Activated effector memory CD4-positive, alpha-beta T cell treated with anti-CD3 and anti-CD28 coated beads, Interleukin-2, amount 50 U/mL, for 16 hours (primary cell): ENCODE data around the gene ZNF462.
"Not testable (repeated sequence)": the region's sequence is repeated elsewhere in the genome, so short reads cannot be mapped to it uniquely, and the experiment has no call there.

Experiments
- DNase-seq: peaks from one replicate; pipeline ENCODE4 v3.0.0-alpha.2; 2020

ZNF462 gene

DNA sequence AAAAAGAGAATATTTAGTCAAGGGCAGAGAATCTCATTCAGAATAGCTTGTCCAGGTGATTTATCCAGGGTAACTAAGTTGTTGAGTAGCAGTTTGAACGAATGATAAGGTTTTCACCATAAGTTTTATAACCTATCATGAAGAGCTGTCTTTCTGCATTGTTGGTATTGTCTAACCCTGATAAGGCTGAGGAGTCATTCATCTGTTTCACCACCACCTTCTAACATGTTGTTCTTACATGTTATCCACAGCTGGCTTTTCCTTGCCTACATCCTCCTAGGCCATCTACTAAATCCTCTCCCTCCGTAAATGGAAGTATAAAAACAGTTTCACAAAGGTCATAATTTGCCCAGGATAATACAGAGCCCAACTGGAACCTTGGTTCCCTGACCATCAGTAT is 24.1 kb downstream of the ZNF462 start:
- DNase-seq, result no peak

DNA sequence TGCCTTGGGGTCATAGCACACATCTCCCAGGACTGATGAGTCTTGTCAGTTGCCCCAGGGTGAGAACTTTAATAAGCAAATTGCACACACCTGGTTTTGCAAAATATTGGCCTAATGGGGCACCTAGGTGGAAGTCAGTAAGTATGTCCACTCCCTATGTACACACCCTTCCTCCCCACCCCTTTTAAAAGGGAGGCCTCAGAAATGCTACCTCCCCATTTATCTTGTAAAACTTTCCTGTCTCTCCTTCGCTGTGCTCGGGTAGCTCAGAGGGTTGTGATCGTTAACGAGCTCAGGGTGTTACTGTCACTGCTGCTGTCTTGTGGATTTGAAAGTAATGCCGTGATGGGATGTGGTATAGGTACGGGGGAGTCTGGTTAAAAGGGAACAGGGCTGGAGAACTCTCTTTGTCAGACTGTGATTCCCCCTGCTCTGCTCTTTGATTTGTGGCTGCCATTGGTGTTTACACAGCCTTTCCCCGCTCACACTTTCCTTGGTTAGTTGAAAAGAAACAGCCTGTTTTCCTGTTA is 26.2 kb downstream of the ZNF462 start:
- no peak for DNase-seq

DNA sequence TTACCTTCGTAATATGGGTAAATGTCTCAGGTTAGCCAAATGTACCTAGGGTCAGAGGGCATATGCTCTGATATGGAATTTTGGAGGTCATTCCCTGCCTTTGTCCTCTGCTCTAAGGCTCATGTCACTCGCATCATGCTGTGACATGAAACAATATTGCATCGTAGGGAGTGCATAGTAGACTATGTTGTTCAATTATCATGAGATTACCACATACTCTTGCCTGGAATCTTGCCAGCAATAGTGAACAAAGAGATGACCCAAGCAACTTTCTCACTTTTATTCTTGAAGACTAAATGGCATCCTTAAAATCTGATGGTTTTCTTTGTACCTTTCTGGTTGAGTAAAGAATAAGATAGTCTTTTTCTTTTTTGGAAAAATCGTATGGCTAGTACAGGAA is 27.6 kb downstream of the ZNF462 start:
- no peak for DNase-seq

DNA sequence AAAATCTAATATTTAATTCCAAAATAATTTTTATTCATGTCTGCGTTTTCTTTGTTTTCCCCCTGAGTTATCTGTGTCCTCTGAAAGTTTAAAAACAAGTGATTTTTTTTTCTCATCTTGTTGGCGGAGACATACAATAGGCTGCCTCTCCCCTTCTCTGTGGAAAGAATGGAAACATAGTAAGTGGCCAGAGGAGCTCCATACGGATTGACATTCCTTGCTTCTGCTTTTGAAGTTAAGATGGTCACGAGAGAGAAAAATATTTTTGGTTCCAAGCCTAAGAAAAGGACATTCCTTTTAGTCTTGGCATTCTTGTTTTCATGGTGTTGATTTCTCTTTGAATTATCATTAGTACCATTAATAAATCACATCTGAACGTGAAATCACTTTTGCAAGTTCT is 28.3 kb downstream of the ZNF462 start:
- DNase-seq, result no peak

DNA sequence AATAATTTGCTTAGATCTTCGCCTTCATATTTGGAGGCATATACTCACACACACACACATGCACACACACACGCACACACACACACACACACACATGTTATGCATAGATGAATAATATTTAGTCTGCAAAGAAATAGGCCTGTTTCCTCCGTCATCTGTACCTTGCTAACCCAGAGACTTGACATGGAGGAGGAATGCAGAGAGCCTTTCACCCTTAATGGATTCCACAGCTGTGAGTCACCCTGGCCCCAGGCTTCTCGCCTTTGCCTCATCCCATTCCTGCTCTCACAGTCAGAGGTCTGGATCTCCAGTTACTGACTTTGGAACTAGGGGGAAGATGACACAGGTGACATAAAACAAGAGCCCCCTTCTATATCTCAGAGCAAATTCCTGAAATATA is 29.7 kb downstream of the ZNF462 start:
- no peak for DNase-seq

DNA sequence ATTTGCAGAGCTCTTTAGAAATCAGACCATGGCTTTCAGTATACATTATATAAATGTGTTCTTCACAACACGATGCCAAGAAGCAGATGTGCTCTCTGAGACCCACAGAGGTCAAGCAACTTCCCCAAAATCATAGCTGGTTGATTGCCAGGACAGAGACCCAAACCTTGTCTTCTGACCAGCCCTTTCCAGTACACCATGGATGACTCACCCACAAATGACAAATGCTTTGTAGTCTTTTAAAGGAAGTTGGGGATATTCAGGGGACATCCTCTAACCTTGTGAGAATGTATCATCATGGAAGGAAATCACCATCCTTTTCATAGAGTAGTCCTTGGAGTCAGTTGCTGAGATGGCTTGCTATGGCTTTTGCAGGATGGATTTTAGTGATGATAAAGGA is 30.1 kb downstream of the ZNF462 start:
- DNase-seq, result no peak

DNA sequence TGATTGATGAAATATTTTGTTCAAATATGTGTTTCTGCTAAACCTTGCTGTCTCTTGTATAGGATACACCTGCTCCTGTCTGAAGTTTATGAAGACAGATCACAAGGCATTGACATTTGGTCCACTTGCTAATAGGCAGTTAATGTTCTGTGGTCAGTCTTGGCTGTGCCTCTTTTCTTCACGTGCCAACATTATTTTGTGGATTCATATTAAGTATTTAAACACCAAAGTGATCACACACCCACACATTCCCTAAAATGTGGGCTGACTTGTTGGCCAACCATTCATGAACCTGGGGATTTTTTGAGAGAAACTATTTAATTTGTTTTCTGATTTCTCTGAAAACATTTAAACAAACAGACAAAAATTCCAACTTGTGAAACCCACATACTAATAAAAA is 33.7 kb downstream of the ZNF462 start:
- DNase-seq, result no peak

DNA sequence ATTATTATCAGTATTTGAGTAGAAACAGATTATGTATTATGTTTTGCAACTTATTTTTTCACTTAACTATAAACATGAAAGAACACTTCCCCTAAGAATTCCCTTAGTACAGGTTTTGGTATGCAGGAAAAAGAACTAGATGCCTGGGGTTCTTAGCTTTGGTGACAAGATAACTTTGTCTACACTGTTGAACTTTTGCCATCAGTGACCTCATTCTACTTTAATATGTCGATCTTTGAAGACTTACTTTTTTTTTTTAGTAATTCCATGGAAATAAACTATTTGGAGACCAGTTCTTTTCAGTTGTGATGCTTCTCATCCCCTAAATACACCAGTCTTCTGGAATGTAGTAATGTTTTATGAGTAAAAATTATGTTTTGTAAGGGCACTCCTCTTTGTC is 34.3 kb downstream of the ZNF462 start:
- no peak for DNase-seq

DNA sequence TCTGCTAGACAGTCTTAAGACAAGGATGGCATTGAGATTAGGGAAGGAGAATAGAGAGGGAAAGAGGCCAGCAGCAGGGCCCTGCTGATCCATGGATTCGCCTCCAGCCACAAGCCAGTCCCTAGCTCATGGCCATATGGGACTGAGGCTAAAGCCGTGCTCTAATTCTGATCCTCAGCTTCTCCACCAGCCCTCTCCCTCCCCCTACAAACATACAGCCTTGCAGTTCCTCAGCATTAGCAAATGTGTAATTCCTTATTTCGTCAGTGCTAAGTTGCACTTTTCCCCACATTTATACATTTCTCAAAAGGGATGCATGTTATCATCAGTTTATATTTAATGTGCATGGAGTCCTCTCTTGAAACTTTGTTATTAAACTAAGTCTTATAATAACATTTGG is 34.8 kb downstream of the ZNF462 start:
- no peak for DNase-seq

DNA sequence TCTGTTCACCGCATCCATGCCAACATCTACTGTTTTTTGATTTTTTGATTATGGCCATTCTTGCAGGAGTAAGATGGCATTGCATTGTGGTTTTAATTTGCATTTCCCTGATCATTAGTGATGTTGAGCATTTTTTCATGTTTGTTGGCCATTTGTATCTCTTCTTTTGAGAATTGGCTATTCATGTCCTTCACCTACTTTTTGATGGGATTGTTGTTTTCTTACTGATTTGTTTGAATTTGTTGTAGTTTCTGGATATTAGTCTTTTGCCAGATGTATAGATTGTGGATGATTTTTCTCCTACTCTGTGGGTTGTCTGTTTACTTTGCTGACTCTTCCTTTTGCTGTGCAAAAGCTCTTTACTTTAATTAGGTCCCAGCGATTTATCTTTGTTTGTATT is 37.6 kb downstream of the ZNF462 start:
- not testable (repeated sequence) for DNase-seq

DNA sequence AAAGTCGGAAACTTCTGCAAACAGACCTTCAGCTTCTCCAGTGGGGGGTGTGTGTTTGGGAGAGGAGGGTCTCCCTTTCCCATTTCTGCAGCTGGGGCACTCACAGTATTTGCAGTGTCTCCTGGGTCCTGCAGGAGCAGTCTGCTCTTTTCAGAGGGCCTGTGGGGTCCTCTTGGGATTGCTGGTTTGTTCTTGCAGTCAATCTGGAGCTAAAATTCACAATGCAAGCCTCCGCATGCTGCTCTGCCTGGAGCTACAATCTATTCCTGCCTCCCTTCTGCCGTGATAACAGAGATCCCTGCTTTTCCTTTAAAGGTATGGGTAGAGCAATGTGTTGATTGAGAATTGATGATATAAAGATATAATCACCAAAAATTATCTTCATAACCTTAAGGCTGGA is 43.2 kb downstream of the ZNF462 start:
- DNase-seq, result no peak

DNA sequence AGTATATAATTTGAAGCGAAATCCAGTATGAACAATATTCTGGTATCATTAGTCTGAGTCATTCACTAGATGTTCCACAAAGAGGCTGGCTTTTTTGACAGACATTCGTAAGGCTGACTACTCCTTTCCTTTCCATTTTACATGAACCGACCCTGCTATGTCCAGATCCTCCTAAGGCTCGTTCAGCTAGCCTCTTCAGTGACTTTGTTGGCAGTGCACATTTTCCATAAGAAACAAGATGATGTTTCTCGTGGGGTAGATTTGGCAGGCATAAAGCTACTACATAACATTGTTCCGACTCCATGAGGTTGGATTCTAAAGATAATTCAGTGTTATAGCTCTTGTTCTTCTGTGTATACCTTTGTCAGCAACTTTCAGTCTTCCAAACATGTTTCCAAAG is 49.0 kb downstream of the ZNF462 start:
- DNase-seq, result no peak

DNA sequence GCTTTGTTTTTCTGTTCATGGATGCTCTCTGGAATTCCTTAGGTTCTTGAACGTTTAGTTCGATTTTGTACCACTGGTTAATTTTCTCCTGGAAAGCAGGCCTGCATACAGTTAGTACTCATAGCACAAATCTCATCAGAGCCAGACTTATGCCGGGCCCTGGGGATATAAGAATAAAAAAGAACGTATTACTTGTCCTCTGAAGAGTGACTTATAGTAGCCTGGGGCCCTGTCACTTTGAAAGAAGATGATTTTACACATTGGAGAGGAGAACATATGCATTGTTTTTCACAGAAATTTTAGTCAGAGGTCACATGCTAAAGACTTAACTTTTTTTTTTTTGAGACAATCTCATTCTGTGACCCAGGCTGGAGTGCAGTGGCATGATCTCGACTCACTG is 50.3 kb downstream of the ZNF462 start:
- DNase-seq, result no peak

DNA sequence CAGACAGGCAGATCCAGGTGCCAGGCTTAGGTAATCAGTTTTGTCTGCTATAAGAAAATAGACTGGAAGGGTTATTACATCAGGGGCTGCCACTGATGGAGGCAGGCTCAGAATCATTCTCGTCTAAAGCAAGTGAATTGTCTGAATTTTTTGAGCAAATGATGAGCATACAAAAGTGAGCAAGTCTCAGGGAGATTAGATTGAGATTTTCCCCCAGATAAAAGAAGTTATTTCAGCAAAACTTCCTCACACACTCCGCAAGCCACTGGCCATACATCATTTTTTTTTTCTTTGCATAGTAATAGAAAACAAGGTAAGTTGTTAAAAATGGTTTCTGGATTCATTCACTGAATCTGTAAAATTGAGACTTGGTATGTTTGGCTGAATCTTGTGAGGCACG is 52.9 kb downstream of the ZNF462 start:
- no peak for DNase-seq

DNA sequence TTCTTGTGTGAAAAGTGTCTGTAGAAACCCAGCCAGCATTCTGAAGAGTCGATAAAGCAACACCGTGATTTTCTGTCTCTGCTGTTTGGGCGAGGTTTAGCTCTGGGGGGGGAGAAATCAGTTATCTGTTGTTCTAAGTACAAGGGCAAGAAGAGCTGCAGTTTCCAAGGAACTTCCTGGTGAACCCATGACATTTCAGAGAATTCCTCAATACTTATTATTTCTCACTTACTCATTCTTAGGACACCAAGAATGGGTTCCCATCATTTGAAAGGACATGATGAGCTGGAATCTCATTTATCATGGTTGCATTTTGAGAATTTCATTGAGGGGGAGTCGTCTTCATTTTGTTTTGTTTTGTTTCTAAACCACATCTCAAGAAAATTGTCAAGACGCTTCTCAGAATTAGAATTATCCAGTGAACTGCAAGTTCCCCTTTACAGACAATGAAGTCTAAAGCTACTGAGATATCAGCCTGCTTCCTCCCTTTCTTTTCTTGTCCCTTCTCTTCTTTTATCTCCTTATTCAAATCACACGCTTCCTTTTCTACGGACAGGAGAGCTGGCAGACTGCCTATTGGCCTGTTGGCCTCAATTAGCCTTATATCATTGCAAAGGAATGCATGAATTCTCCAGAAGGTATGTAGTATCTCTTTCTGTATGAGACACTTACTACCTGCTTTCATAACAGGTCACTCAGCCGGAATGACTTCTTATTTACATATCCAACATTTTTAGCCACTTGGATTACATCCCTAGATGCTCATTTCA is 53.7 kb downstream of the ZNF462 start:
- DNase-seq, result no peak

DNA sequence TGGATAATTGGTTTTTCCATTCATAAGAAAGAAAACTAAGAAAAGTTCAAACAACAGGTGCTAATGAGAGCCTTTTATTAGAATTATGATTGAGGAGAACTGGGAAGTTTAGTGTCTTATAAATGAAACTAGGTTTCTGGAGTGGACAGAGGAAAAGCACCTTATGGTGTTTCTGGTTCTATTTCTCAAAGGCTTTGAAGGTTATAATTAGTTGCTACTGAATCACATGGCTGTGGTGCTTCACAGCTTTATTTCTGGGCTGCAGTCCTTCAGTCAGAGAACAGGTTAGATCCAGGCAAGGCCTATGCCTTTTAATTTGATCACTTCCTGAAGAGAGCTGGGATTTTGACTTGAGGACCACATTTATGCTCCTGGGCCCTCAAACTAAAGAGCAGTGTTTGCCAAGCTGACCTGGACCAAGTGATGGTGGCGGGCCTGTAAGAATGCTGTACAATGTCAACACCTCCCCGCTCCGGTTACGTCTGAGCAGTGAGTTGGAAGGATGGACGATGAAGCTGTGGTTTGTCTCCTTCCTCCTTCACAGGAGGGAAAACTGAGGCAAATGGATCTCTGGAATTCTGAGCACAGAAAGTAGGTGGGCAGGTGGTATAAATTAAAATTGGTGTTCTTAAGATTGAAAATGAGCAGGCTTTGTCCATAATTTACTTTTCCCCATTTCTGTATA is 56.0 kb downstream of the ZNF462 start:
- no peak for DNase-seq

DNA sequence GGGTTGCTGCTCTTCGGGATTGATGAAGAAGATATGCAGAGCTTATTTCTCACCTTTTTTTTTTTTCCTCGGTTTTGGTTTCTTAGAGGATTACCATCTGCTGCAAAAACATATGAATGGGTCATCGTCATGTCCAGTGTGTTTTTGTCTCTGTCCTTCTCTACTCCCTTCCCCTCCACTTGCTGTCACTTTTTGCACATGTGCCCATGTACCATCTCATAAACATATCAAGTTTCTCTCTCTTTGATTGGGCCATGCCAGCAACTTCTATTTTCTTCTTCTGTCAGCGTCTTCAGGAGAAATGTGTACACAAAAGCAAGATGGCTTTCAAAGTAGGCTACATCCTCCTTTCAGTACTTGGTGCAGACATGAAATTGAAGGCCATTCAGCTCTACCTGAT is 57.1 kb downstream of the ZNF462 start:
- no peak for DNase-seq

DNA sequence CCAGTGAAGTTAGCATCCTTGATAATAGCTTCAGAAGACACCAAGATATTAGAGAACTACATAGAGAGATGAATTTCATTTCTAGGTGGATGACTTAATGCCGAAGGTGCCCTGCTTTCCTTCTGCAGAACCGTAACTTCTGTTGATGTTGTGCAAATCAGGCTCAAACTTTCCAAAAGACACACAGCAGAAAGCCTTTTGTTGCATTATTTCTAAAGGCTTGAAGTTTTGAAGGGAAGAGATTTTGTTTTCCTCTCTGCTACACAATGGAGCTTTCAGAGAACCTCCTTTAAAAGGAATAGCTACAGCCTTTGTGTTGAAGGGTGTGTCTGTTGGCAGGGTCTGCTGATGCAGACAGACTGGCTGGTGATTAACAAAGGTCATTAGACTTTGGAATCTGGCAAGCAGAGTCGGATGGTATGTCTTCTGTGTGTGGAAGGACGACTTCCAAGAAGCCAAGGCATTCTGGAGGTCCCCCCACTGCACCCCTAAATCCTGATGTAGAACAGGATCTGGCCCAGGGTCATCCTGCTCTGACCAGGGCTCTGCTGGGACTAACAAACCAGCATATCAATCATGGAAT is 57.8 kb downstream of the ZNF462 start:
- DNase-seq, result no peak

DNA sequence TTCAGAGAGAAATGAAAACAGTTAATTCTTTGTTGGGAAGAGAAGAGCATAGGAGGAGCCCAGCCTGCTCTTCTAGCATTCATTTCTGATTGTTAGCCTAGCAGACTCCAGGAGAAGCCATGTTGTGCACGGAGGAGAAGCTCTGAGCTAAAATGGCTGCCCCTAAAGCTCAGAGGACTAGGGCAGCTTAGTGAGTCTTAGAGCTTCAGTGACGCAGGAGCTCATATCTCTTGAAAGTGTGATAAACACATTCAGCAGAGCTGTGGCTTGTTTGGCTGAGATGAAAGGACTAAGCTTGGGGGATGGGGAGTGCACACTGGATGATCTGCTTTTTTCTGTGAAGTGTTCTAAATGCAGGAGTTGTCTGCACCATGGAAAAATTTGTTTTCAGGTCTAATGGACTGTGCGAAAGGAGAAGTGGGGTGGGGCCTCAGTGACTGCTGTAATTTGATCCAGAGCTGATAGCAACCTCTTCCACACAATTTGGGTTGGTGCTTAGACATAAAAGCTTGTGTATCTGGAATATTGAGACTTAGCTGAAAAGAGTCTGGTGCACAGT is 58.5 kb downstream of the ZNF462 start:
- no peak for DNase-seq

DNA sequence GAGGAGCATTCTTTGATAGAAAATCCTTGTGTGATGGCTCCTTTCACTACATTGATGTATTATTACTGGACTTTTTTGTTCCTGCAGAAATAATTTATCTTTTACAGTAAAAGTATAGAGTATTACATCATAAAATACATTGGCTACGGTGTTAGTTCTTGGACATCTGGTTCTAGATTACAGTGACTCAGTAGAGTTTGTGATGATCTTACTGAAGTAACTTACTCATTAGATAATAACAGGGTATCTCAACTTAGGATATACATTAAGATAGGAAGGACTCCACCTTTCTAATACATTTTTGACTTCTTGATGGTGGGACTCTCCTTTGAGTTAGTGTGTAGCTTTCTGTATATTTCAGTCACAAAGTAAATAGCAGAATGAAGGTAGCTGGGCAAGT is 59.1 kb downstream of the ZNF462 start:
- no peak for DNase-seq

DNA sequence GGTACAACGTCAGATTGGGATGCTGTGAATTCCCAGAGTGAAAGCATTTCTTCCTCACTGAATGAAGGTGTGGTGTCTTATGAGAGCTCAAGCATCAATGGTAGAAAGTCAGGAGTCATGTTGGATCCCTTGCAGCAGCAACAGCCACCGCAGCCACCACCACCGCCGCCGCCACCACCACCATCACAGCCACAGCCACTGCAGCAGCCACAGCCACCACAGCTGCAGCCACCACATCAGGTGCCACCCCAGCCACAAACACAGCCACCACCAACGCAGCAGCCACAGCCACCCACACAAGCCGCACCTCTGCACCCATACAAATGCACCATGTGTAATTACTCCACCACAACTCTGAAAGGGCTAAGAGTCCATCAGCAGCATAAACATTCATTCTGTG is 62.4 kb downstream of the ZNF462 start:
- DNase-seq, result no peak

DNA sequence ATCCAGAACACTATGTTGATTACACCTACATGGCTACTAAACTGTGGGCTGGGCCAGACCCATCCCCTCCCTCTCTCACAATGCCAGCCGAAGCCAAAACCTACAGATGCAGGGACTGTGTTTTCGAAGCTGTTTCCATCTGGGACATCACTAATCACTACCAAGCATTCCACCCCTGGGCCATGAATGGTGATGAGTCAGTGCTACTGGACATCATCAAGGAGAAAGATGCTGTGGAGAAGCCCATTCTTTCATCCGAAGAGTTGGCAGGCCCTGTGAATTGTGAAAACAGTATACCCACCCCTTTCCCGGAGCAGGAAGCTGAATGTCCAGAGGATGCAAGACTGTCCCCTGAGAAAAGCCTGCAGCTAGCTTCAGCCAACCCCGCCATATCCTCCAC is 65.0 kb downstream of the ZNF462 start:
- DNase-seq, result no peak

DNA sequence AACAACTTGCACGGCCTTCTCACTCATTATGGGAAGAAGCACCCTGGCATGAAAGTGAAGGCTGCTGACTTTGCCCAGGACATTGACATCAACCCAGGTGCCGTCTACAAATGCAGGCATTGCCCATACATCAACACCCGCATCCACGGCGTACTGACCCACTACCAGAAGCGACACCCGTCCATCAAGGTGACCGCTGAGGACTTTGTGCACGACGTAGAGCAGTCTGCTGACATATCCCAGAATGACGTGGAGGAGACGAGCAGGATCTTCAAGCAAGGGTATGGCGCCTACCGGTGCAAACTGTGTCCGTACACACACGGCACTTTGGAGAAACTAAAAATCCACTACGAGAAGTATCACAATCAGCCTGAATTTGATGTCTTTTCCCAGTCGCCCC is 65.4 kb downstream of the ZNF462 start:
- no peak for DNase-seq
